HG02571 (cell line): ENCODE data around the gene CCDC85C.

ENCODE experiments used
- ATAC-seq: cut with Tn5 transposase; IDR thresholded peaks from one replicate; pipeline ENCODE4 v1.9.1; 2021; ENCODE audit warnings: mild to moderate bottlenecking, moderate library complexity; ENCODE audit not compliant: unreplicated experiment

The CCDC85C gene

GRCh38 chr14:99574099-99574880 lies 29.7 kb downstream of the CCDC85C start:
- no peak for ATAC-seq

- no peak for ATAC-seq
Measured at GRCh38 chr14:99573436-99574098, 30.4 kb downstream of the CCDC85C start.

GRCh38 chr14:99573000-99573330 lies 31.0 kb downstream of the CCDC85C start:
- no peak for ATAC-seq

GRCh38 chr14:99572173-99572999 lies 31.6 kb downstream of the CCDC85C start:
- ATAC-seq: no peak

- no peak for ATAC-seq
Measured at GRCh38 chr14:99571303-99571986, 32.6 kb downstream of the CCDC85C start.

DNA sequence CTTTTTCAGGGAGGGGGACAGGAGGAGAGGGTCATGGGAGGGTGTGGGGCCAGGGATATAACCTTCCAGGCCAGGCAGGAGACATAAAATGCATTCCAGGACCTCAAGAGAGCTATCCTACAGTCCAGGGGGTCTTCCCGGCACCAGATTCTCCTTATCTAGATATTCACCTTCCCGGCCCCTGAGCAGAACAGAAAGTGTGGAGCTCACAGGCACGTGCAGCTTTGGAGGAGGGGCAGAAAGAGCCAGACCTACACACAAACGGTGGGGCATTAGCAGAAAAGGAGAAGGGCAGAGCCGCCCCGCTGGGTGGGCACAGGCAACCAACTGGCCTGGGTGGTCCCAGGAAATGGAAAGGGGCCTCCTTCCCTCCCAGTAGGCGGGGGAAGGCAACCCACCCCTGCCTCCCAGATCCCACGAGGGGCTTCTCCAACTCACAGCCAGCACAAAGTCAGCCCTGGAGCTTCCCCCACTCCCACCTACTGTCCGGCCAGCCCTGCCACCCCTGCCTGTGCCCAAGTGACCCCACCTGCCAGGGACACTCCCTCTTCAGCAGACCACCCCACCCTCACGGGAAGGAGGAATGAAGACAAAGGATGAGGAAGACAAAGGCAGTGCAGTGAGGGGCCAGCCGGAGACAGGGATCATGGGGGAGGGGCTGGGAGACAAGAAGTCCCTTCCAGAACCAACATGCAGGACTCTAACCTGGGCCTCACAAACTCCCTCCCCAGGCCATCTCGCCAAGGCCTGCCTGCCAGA lies 33.3 kb downstream of the CCDC85C start:
- no peak for ATAC-seq

GRCh38 chr14:99569725-99570543 lies 34.1 kb downstream of the CCDC85C start:
- no peak for ATAC-seq

- no peak for ATAC-seq
Measured at GRCh38 chr14:99568567-99569560, 35.1 kb downstream of the CCDC85C start.

GRCh38 chr14:99566390-99567354 lies 37.3 kb downstream of the CCDC85C start:
- ATAC-seq: no peak

DNA sequence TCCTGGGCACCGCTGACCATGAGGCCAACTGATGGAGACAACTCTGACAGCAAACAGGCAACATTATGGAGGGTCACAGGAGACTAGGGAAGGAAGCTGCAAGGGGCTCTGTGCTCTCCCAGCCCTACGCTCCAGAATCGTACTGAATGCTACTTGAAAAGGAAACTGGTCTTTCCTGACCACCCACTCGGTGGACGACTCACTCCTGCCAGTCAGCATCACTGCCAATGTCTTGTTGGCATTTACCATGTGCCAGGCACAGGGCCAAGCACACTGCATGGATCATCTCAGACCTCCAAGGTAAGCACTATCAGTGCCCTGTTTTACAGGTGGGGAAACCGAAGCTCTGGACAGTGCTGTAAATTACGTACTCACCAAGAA lies 38.0 kb downstream of the CCDC85C start:
- ATAC-seq: no peak

DNA sequence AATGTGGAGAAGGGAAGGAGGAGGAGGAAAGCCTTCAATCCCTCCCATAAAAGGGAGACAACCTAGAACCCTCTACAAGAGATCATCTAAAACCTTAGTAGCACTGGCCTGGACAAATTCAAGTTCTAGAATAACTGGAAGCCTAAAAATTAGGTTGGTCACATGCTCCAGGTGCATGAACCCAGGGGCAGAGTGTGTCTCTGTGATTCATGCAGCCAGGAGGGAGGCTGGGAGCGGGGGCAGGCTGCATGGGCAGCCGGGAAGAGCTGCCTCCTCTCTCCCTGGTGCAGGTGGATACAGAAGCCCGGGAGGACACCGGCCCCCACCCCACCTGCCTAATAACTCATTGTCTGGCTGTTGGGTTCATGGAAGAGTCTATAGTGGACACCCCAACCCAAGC lies 38.6 kb downstream of the CCDC85C start:
- ATAC-seq: no peak

DNA sequence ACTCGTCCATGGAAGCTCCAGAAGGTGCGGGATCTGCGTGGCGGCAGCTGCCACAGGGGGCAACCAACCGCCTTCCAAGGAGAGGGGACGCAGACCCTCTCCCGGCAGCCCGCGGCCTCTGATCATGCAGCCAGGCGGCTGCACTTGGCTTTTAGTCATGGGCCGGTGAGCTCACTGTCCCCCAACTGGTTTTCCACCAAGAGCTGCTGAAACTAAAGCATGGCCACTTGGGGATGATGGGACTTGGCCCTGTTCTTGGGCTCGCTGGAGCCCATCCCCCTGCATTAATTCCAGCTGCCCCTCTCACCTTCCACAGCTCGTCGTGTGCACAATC lies 39.1 kb downstream of the CCDC85C start:
- ATAC-seq: no peak

DNA sequence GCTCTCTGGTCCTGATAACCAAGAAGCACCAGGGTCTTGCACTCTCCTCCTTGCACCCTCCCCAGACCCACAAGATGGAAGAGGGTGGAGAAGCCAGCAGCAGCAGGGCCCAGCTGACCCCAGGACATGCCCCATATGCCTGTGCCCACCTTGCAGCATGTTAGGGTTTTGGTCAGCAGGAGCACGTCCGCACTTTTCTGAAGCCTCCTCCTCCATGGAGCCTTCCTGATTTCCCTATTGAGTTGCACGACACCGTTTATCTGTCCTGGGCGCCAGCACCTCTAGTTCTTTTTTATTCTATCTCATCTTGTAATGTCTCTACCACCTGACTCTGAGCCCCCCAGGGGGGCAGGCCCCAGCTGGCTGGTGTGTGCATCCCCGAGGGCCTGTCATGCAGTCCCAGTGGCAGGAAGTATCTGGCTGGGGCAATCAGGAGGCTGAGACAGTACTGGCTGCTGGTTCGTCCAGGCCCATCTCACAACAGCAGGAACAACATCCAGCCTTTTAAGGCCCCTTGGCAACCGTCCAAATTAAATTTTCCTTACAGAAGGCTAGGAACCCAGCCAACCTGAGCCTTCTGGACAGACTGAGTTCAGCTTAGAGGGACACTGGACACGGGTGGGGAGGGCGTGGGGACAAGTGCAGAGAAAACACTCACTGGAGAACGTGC lies 39.6 kb downstream of the CCDC85C start:
- no peak for ATAC-seq

DNA sequence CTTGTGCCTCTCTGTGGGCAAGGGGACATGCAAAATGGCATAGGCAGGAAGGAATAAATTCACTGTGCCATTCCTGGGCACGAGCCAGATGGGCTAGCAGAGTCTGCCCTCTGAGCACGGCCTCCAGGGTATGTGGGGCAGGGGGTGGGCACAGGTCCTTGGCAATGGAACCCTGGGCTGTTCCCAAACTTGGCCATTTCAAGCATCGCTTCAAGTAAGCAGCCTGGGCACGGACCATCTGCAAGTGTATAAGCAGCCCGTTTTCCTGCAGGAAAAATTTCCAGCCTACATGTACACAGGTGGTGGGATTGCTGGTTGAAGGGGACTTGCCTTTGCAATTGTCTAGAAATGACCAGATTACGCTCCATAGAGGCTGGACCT lies 40.3 kb downstream of the CCDC85C start:
- no peak for ATAC-seq

DNA sequence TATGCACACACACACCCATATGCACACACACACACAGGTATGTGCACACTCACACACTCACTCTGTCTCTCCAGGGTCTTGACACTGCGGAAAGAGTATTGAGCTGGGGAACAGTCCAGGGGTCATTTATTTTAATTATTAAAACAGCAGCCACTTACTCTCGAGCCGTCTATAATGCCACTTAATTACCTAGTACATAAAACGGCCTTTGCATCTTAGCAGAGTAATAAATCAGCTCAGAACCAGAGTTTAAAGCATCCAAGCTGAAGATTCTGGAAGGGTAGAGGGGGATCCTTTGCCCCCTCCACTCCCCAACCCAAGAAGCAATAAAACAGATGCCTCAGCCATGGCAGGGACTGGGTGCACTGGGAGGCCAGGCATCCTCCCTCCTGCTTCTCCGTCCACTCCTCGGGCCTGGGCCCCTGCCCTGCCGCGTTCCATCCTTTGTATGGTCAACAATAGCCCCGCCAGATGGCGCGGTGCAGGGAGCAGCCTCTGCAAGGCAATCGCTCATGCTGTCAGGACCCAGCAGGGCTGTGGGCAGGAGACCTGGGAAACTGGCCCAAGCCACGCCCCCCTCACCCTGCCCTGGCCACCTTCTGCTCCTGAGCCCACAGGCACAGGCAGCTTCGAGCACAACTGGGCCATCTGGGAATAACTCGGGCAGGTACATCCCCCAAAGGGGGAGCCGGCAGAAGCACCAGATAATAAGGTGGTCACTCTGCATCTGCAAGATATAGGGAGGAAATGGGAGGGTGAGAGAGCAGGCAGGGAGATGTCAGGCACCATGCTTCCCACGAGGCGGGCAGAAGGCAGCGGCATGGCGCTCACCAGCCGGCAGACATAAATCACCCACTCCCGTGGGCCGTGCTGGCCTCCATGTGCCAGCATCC lies 40.9 kb downstream of the CCDC85C start:
- no peak for ATAC-seq

DNA sequence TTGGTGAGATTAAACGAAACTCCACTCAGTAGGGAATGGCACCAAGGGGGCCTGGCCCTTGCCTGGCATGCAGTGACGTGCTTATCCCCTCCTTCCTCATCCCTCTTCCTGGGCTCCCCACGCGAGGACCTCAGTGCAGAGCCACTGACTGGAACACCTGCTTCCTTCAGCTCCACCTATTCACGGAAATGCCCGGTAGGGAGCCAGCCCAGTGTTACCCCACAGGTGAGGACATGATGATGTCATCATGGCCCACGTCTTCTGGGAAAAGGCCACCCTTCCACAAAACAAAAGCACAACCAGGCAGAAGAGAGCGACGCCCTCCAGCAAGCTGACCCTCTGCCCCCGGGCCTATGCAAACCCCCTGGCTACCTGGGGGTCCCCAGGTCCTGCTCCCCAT lies 42.1 kb downstream of the CCDC85C start:
- no peak for ATAC-seq
